ENCODE data around the gene SEMA7A. TPM values are rescaled to one million over a fixed set of nuclear protein-coding genes. Genes with fewer than 3 reads are reported as not detected.

SEMA7A gene
- total RNA-seq, 1 experiment from 2014 or later = 0.91 TPM

- DNase-seq (ENCODE audit: low spot score) = no peak
Measured at GRCh38 chr15:74451861-74452835, 18.4 kb upstream of the SEMA7A start.

DNA sequence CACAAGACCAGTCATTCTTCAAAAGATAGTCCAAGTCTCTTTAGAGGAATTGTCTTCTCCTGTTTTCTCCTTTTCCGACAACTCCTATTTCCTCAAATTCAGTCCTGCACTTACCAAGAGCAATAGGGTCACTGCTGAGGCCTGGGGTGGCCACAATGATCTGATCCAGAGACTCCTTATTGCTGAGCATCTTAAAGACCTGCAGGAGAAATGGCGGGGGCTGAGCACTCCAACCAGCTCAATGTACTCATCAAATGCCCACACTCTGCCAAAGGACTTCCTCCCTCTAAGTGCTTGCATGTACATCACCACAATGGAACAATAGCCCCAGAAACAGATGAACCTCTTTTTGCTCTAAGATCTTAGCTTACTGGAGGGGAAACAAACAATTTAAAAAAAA lies 17.6 kb upstream of the SEMA7A start:
- no peak for DNase-seq (ENCODE audit: low spot score)

- no peak for DNase-seq (ENCODE audit: low spot score)
Measured at GRCh38 chr15:74449643-74450205, 16.0 kb upstream of the SEMA7A start.

- no peak for DNase-seq (ENCODE audit: low spot score)
Measured at GRCh38 chr15:74449095-74449494, 15.3 kb upstream of the SEMA7A start.

DNA sequence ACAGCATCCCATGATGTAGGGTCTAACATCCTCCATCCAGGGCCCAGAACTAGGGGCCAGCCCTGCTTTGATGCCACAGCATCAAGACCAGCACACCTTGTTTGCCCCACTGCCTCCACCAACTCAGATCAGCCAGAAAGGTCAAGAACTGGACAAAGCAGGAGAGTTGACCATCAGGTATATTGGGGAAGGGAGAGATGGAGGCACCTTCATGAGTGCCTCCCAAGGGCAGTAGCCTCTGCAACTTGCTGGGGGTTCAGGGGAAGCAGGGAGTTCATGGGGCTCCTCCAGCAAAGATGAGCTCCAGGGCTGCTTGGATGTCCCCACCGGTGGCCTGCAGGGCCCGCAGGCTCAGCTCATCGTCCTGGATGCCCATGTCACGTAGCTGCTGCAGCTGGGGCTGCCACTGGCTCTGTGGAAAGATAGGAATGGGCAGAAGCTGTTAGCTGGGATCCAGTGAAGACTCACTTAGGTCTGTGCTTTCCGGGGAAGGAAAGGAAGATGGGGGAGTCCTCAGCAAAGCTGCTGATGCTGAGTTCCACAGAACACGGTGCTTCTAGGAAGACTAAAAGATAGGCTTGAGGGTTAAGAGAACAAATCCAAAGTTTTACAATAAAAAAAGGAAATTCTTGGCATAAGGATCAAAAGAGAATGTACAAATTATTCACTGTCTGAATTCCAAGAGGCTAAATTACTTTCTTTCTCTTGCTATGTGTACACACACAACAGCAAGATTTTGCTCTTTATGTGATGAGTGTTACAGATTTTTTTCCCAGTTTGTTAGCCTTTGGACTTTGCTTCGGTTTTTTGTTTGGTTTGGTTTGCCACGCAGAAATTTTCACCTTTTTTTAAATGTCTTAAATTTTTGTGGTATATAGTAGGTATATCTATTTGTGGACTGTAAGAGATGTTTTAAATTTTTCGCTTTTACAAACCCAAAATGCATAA lies 12.3 kb upstream of the SEMA7A start:
- DNase-seq (ENCODE audit: low spot score) = no peak

GRCh38 chr15:74444106-74445062 lies 10.6 kb upstream of the SEMA7A start:
- DNase-seq (ENCODE audit: low spot score) = no peak

DNA sequence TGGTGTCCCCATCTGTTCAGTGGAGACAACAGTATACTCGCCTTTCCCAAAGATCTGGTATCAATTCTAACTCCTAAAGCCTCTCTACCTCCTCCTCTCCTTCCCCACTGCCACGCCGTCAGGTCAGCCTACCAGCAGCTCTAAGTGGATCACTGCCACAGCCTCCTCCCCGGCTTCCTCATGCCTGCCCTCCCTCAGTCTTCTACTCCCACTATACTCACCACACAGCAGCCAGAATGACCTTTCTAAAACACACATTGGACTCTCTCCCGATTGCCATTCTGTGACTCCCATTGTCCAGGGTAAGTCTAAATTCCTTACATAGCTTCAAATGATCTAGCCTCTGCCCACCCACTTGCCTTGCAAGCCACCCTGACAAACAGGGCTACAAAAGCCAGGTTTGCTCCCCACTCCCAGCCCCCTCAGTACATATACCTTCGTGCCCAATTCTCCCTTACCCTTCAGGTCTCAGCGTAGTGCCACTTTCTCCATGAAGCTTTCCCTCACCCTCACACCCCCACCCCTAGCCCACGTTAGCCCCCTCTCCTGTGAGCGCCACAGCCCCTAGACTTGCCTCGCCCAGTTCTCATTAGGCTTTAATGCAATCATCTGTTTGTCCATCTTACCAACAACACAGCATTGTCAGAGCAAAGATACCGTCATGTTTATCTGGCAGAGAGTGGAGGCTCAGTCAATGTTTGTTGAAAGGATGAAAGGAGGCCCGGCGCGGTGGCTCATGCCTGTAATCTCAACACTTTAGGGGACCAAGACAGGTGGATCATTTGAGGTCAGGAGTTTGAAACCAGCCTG lies 9.5 kb upstream of the SEMA7A start:
- no peak for DNase-seq (ENCODE audit: low spot score)

GRCh38 chr15:74442604-74443003 lies 8.8 kb upstream of the SEMA7A start:
- DNase-seq (ENCODE audit: low spot score) = no peak

GRCh38 chr15:74442063-74442462 lies 8.3 kb upstream of the SEMA7A start:
- no peak for DNase-seq (ENCODE audit: low spot score)

DNA sequence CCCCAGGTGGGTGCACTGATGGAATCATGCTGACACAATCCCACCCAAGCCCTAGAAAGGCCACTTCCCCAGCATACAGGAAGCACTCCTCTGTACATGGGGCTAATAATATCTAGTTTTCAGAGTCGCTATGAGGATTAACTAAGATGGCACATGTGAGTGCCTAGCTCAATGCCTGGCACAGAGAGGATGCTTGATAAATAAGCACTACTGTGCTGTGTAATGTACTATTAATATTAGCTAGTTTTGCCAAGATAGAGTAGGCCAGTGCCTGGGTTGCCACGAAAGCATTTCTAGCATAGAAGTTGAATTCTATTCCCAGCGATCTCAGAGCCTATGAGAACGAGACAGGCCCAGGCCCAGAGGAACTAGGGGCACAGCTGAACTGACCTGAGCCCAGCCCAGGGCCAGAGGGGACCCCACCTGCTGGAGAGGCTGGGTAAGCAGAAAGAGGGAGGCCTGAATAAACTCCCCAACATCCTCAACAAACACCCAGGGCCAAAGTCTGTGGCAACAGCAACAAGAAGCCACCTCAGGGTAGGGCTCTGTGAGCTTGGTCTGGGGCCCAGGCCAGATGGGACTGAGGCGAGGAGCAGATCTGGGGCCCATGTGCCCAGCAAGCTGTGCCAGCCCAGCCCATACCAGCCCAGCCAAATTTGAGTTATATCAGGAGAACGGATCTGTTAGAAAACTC lies 7.6 kb upstream of the SEMA7A start:
- no peak for DNase-seq (ENCODE audit: low spot score)

DNA sequence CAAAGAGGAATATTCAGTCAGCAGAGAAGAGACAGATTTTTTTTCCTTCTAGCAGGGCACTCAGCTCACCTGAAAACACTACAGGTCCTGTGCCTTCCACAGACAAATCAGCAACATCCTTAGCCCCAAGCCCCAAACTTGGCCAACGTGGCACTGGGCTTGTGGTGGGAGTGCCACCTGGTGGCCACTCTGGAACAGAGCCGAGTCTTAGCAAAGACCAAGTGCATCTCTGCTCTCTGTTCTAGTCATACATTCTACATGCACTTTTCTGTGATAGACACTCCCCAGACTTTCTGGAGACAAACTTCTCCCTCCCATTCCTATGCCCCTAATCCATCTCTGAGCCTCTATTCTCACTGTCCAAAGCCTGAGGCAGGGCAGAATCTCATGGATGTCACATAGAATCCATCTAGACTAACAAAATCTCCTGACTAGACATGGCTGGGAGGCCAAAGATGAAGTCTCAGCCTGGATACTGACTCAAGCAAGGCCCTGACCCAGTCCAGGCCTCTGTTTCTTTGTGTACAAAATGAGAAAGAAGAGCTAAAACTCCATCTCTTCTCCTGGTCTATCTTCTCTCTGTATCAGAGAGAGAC lies 5.1 kb upstream of the SEMA7A start:
- DNase-seq (ENCODE audit: low spot score) = peak; percentile 61

GRCh38 chr15:74438206-74438605 lies 4.4 kb upstream of the SEMA7A start:
- DNase-seq (ENCODE audit: low spot score) = no peak

DNA sequence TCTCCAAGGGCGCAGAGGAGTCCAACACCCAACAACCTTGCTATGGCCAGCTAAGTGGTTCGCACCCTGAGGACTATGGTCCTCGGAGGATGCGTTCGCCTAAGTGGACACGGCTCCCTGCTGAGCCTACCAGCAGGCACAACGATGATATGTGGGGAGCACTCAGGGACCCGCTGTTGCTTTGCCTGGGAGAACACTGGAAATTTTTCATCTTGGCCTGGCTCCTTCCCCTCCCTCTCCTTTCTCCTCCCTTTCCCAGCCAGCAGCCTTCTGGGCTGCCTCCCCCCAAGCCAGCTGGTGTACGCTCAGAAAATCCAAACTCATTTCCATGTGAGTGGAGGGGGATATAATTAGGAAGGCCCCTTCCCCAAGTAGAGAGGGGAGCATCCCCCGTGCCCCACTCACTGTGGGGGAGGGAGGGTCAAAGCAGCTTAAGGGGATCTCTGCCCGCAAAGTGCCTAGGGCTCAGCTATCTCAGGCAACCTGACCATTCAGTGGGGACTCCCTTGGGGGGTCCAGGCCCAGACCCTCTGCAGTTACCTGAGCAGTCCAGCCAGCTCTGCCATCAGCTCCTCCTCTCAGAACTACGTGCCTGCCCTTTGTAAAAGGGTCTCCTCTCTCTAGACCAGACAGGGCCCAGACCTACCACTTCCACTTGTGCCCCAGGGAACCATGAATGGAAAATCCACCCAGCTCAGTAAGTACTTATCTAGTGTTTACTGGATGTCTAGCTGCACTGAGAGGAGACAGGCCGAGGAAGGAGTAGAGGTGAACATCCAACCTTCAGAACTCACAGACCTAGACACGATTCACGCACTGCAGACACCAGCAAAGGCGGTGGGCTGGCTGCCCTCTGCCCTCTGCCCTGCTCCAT lies 742 bp upstream of the SEMA7A start:
- no peak for DNase-seq (ENCODE audit: low spot score)

GRCh38 chr15:74432968-74433591 lies 678 bp downstream of the SEMA7A start:
- no peak for DNase-seq (ENCODE audit: low spot score)

GRCh38 chr15:74432271-74432967 lies 1.3 kb downstream of the SEMA7A start:
- DNase-seq (ENCODE audit: low spot score) = no peak

GRCh38 chr15:74431645-74432044 lies 2.1 kb downstream of the SEMA7A start:
- DNase-seq (ENCODE audit: low spot score) = no peak

DNA sequence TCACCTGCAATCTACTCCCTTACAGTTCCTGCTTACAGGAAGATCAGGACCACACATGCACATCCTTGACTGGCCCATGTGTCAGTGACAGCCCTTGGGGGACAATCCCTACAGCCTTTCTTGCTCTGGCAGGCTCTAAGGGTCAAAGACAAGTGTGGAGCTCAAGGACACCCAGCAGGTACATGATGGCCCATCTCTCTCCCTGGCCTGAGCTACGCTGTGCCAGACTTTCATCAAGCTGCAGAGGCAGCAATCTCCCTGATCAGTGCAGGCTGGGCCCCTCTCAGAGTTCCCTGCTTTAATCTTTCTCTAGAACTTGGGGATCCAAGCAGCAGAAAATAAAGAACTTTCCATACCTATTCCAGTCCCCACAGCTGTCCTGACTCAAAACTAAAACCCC lies 2.6 kb downstream of the SEMA7A start:
- DNase-seq (ENCODE audit: low spot score) = no peak

All from H4 (cell line).